Left ventricle myocardium superior (tissue), 1 donor: ENCODE data around the gene KPNA6. TPM values are rescaled to one million over a fixed set of nuclear protein-coding genes. Genes with fewer than 3 reads are reported as not detected.
"Not testable (repeated sequence)": the region's sequence is repeated elsewhere in the genome, so short reads cannot be mapped to it uniquely, and the experiment has no call there.

Experiments used
- ATAC-seq: fragments of 200-7000 bp; cut with Tn5 transposase; one replicate; pipeline ENCODE4 v1.9.1; 2020; ENCODE audit warnings: mild to moderate bottlenecking, moderate library complexity
- DNase-seq: peaks from one replicate; pipeline ENCODE4 v3.0.0-alpha.2; 2020
- intact Hi-C: fragments of 100-400 bp; cut with micrococcal nuclease; formaldehyde crosslinking; loops from one replicate; pipeline ENCODE4 v1.11.0; 2022
- long read RNA-seq: library from polyadenylated mRNA; unstranded; transcript quantifications from one replicate; pipeline ENCODE4 v2.0.0, GENCODE V29; 2021
- total RNA-seq: library from RNA; stranded (reverse); fragmentation: NEBNext Ultra II Directional; extraction: Animal tissue kit (Norgen Biotek cat#: 25700); gene quantifications from one replicate; pipeline ENCODE4 v1.2.1, GENCODE V29; 2021
- donor health status: DM: no; HTN: yes; CAD: no; lungs with severe emphysema.

The KPNA6 gene
- 78.6 TPM for total RNA-seq
- long read RNA-seq, full-length matches to known transcripts = 12 of 19 reads
- long read RNA-seq, partial matches to known transcripts = 2 of 19 reads
- long read RNA-seq, other reads (novel, unspliced or antisense) = 5 of 19 reads

- DNase-seq = peak; percentile 87
- ATAC-seq = peak; percentile 89
- intact Hi-C loops = no loop called here
These were observed at the start of gene KPNA6 for GRCh38 chr1:32107742-32108661. Gene KPNA6, plus strand, starts transcription at chr1:32108056. Its CDS starts 75 bp downstream, at chr1:32108131.

- intact Hi-C loops = no loop called here
- no peak for ATAC-seq
These were observed 46.9 kb upstream of the KPNA6 start for GRCh38 chr1:32060914-32061313.

GRCh38 chr1:32062867-32063230 is 45.0 kb upstream of the KPNA6 start:
- ATAC-seq (no peak), DNase-seq (no peak)
- intact Hi-C loops = no loop called here

More at GRCh38 chr1:32060914-32061313, 46.9 kb upstream of the KPNA6 start:
- no peak for DNase-seq

DNA sequence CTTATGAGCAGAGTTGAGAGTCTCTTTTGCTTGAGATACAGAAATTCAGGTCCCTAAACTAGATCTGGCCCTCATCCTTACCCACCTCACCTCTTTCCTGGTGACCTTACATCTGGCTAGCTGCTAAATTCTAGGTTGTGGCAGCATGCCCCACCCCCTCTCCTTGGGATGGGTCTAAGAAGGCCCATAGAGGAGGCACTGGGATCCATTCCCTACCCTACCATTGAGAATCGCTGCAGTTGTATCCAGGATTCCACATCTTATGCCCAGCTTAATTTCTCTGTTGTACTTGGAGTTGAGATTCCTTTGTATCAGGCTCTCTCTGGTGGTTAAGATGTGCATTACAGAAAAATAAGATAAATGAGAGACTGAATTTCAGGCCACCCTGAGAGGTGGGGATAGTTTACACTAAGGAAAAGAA is 44.6 kb upstream of the KPNA6 start:
- intact Hi-C loops = no loop called here
- DNase-seq (no peak), ATAC-seq (peak; percentile 51)

DNA sequence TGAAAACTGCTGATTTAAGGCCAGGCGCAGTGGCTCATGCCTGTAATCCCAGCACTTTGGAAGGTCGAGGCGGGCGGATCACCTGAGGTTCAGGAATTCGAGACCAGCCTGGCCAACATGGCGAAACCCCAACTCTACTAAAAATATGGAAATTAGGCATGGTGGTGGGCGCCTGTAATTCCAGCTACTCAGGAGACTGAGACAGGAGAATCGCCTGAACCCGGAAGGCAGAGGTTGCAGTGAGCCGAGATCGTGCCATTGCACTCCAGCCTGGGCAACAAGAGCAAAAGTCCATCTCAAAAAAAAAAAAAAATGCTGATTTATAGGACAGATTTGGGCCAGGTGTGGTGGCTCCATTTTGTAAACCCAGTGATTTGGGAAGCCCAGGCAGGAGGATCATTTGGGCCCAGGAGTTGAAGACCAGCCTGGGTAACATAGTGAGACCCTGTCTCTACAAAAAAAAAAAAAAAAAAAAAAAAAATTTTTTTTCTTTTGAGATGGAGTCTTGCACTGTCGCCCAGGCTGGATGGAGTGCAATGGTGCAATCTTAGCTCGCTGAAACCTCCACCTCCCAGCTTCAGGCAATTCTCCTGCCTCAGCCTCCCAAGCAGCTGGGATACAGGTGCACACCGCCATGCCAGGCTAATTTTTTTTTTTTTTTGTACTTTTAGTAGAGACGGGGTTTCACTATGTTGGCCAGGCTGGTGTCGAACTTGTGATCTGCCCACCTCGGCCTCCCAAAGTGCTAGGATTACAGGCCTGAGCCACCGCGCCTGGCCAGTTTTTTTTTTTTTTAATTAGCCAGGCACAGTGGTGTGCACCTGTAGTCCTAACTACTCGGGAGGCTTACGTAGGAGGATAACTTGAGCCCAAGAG is 42.0 kb upstream of the KPNA6 start:
- DNase-seq, ATAC-seq, intact Hi-C loops: not testable (repeated sequence)

GRCh38 chr1:32066489-32066873 is 41.4 kb upstream of the KPNA6 start:
- intact Hi-C loops = no loop called here
- ATAC-seq = peak; percentile 55
- no peak for DNase-seq

- intact Hi-C loops = no loop called here
- no peak for DNase-seq
- no peak for ATAC-seq
These were observed 38.8 kb upstream of the KPNA6 start for GRCh38 chr1:32068957-32069588.

DNA sequence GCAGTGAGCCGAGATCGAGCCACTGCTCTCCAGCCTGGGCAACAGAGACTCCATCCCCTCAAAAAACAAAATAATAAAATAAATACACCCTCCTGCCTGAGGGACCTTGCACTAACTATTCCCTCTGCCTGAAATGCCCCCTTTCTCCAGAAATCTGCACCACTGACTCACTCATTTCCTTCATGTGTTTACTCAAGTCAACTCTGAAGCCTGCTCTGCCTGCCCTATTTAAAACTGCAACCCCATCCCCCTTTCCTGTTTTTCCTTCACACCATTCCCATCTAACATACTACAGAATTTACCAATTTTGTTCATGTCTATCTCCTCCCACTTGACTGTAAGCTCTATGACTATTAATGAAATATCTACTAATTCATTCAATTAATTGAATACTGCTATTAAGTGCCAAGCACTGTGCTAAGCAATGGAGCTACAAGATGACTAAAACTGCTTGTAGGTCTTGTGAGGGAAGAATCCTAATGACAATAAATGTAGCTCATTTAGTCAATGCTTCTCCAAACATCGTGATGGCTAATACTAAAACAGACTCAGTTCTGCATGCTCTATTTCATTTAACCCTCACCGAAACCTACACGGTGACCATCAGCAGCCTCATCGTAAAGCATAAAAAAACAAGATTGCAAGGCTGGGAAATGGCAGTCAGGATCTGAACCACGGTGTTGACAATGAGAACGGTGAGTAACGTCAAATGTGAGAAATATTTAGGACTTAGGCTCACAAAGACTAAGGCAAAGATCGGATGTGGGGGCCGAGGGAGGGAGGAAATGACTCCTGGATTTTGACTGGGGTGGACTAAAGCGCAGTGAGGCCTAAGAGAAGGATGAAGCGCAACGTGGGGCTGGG is 35.9 kb upstream of the KPNA6 start:
- no peak for DNase-seq
- intact Hi-C loops = no loop called here
- no peak for ATAC-seq

DNA sequence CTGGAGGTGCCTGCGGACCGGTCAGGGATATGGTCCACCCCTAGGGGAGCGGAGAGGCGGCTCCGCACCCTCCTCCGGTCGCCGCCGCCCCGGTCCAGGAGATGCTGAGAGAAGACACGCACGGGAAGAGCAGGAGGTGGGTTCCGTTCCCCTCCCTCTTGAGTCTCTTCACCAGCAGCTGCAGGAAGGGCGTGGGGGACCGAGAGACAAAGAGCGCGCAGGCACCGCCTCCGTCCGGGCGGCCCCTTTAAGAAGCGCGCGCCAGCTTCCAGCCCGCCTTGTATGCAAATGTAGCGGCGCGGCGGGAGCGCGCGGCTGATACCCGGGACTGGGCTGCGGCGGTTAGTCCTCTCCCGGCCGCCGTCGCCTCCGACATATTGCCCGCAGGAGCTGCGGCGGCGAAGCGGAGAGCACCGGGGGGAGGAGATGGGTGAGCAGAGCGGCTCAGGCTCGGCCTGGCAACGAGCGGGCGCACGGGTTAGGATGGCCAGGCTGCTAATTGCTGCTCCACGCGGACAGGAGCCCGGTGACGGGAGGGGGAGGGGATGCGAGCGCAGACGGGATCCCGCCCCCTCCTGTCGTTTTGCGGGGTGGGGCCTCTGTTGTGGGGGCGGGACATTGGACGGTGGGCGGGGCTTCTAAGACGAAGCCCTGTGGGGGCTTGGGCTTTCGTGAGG is 35.1 kb upstream of the KPNA6 start, which contains the start of gene TMEM39B:
TMEM39B (plus strand) TSS at position 318 of the 677 bp plus-strand sequence; CDS start at position 427, 109 bp downstream.
- intact Hi-C loops = no loop called here
- peak; percentile 99 for DNase-seq
- ATAC-seq = peak; percentile 96

DNA sequence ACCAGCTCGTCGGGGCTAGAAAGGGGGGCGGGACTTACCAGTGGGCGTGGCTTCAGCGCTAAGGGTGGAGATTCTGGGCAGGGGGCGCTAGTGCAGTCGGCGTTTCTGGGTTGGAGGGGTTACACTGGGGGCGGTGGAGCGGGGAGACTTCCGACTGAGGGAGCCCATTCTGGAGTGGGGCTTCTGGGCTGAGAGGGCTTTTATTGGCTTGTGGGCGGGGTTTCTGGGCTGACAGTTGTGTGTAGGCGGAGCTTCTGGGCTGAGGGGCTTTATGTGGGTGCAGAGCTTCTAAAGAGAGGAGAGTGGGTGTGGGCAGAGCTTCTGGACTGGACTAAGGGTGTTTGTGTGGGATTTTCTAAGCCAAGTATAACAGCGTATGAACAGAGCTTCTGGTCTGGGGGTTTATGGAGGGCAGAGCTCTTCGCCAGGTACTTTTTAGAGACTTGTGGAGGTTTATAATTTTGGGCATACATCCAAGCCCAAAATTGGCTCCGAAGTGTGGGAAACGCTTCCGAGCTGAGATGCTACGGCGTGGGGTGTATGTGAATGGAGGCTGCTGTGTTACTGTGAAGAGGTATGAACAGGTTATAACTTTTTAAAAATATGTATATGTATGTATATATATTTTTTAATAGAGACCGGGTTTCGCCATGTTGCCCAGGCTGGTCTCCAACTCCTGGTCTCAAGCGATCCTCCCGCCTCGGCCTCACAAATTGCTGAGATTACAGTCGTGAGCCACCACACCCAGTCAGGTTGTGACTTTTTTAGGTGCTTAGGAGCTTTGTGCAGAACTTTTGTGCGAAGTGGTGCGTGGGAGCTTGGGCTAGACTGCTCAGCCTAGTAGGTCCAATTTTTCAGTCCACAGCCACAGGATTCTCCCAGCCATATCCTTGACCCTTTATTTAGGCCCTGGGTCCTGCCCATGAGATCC is 34.3 kb upstream of the KPNA6 start:
- ATAC-seq (peak; percentile 59), DNase-seq (no peak)
- intact Hi-C loops = no loop called here

DNA sequence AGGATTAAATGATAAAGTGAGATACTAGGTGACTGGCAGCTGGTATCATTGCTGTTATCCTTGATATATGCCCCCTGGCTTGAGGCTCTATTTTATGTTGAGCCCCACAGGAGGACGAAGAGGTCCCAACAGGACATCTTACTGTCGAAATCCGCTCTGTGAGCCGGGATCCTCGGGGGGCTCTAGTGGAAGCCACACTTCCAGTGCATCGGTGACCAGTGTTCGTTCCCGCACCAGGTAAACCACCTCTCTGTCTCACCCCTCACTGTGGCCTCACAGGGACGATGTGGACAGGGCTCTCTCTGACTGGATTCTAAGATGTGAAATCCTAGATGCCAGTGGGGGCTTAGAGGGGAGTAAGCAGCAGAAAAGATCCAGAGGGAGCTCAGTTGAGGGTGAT is 33.0 kb upstream of the KPNA6 start:
- ATAC-seq (no peak), DNase-seq (no peak)
- intact Hi-C loops = no loop called here

- ATAC-seq (no peak), DNase-seq (no peak)
- intact Hi-C loops = no loop called here
These were observed 30.4 kb upstream of the KPNA6 start for GRCh38 chr1:32077451-32077850.

DNA sequence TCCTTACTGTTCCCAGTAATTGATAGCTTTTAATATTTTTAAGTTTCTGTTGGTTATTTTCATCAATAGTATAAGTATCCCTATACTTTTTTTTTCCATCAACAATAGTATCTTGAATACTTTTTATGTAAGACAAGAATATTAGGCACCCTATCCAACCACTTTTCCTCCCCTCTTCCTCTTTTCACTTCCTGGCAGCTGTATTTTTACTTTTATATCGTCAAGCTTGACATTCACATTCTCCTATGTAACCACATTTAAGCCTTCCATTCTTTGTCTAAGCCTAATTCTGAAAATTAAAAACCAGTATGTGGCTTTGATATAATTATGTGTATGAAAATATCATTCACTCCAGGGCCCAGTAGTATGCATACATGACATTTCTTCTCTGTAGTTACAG is 25.8 kb upstream of the KPNA6 start:
- no peak for DNase-seq
- intact Hi-C loops = no loop called here
- no peak for ATAC-seq

DNA sequence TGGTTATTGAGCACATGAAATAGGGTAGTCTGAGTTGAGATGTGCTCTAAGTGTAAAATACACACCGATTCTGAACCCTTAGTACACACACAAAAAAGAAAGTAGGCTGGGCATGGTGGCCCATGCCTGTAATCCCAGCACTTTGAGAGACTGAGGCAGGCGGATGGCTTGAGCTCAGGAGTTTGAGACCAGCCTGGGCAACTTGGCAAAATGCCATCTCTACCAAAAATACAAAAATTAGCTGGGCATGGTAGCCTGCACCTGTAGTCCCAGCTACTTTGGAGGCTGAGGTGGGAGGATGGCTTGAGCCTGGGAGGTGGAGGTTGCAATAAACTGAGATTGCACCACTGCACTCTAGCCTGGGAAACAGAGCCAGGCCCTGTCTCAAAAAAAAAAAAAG is 21.5 kb upstream of the KPNA6 start:
- DNase-seq, intact Hi-C loops, ATAC-seq: not testable (repeated sequence)

DNA sequence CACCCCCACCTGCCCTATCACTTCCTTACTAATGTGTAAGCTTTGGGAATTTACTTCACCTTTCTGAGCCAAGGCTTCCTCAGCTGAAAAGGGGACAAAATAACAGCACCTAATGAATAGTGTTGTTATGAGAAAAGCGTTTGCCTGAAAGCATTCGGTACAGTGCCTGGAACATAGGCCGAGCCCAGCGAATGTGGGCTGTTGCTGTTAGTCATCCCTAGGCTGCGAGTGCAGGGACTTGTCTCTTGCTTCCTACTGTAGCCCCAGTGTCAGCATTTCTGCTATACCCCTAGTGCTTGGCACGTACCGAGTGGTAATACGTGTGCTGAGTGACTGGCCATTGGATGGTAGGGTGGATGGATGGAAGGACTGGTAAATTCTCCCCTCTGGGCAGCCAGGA is 16.7 kb upstream of the KPNA6 start:
- intact Hi-C loops = no loop called here
- ATAC-seq (no peak), DNase-seq (no peak)

DNA sequence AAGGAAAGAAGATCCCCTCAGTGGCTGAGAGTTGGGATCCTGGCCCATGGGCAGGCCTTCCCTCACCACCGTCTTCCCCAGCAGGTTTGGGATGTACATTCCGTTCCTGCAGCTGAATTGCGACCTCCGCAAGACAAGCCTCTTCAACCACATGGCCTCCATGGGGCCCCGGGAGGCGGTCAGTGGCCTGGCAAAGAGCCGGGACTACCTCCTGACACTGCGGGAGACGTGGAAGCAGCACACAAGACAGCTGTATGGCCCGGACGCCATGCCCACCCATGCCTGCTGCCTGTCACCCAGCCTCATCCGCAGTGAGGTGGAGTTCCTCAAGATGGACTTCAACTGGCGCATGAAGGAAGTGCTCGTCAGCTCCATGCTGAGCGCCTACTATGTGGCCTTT is 16.3 kb upstream of the KPNA6 start:
- intact Hi-C loops = no loop called here
- DNase-seq (no peak), ATAC-seq (no peak)
